ENCODE results near the gene A2ML1. TPM values are rescaled to one million over a fixed set of nuclear protein-coding genes. Genes with fewer than 3 reads are reported as not detected.
A peak's percentile ranks its signal among the peaks of the same experiment; 100 is the strongest.

The A2ML1 gene
- total RNA-seq = 1 to 10 TPM in 1 of 4 donors, under 1 TPM in 1, not detected in 2; 0.11 to 1.2 TPM

DNA sequence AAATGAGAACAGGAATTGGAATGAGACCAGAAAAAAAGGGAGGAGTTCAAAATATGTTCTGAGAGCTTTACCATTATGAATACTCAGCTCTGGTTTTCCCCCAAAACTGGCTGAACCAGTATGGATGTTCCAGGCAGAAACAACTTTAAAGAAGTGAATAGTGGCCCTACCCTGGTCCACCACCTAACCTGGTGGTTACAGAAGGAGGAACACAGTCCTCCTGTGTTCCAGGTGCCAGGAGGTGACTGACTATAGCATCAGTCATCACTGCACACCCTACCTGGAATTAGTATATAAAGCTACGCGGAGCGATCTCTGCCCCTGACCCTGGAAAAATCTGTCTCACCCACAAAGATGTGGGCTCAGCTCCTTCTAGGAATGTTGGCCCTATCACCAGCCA is at the start of gene A2ML1:
Gene A2ML1, plus strand, starts transcription at position 324 of the 400 bp plus-strand sequence. Its CDS starts 31 bp downstream, at position 355.
- H3K9me3 ChIP-seq = no peaks in the 10 kb centered on the region
- H3K36me3 ChIP-seq = no peaks in the 10 kb centered on the region
- DNase-seq (ENCODE audit: extremely low spot score) = no peak
- TF ChIP-seq POLR2A (IDR thresholded peaks at IDR 0.05; ENCODE audit: low read depth) = no peak
- TF ChIP-seq CTCF (IDR thresholded peaks at IDR 0.05) = no peak
- no peak for TF ChIP-seq POLR2AphosphoS5 (IDR thresholded peaks at IDR 0.05)
- no peak for TF ChIP-seq EP300 (IDR thresholded peaks at IDR 0.05)
- H3K27ac ChIP-seq (replicated peaks in 1 of 4) = no peak within 1 kb of the TSS
- H3K4me1 ChIP-seq = peaks cover 0 to 21% (median 6%) of the 10 kb centered on the region in 4 donors
- intact Hi-C loops (cut with DNase I) = loop anchor here (2.0 kb wide), 1 partner anchor 141 kb away; no protein-coding TSS in a partner anchor
- no peaks in the 10 kb centered on the region for H3K27me3 ChIP-seq
- WGBS = 98% methylated on average over 3 of the region's 3 CpGs
- no peak within 1 kb of the TSS for H3K4me3 ChIP-seq

DNA sequence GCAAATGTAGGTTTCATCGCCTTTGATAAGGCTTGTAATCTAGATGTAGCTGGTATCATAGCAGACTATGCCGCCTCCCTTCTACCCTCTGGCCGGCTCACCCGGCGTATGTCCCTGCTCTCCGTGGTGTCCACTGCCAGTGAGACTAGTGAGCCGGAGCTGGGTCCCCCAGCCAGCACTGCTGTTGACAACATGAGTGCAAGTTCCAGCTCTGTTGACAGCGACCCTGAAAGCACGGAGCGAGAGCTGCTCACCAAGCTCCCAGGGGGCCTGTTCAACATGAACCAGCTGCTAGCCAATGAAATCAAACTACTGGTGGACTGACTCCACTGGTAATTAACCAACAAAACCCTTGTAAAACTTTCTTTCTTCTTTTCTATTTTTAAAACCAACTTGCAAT is 49.0 kb upstream of the A2ML1 start:
- intact Hi-C loops (cut with DNase I) = no loop called here
- Histone ChIP-seq H3K4me3 (no peak overlapping the region), H3K9me3 (no peaks in the 10 kb centered on the region), H3K27ac (replicated peaks in 1 of 4) (no peak overlapping the region), H3K4me1 (peaks cover 0 to under 1% (median 0%) of the 10 kb centered on the region in 4 donors), H3K36me3 (peaks cover 0 to 37% (median 6%) of the 10 kb centered on the region in 4 donors), H3K27me3 (no peaks in the 10 kb centered on the region)
- WGBS = 90% methylated on average over 10 of the region's 10 CpGs
- no peak for TF ChIP-seq POLR2AphosphoS5 (IDR thresholded peaks at IDR 0.05)
- TF ChIP-seq CTCF (IDR thresholded peaks at IDR 0.05) = no peak
- TF ChIP-seq EP300 (IDR thresholded peaks at IDR 0.05) = no peak
- no peak for TF ChIP-seq POLR2A (IDR thresholded peaks at IDR 0.05; ENCODE audit: low read depth)
- no peak for DNase-seq (ENCODE audit: extremely low spot score)

DNA sequence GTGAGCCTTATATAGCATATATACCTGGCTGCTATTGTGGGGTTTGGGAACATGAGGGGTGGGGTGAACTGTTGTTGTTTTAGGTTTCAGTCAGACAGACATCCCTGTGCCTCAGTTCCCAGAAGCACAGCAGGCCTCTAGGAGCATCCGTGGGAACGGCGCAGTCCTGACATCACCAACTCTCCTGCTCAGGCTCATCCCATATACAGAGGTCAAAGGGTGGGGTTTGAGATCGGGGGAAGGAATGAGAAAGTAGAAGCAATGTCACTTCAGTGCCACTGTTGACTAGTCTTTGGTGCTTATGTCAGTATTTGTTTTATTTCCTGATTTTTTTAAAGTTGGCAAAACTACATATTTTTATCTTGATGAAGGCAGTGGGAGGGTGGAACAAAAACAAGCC is 43.1 kb upstream of the A2ML1 start:
- intact Hi-C loops (cut with DNase I) = no loop called here
- peaks cover 0 to 39% (median 11%) of the 10 kb centered on the region in 4 donors for H3K36me3 ChIP-seq
- WGBS = 88% methylated on average over 4 of the region's 4 CpGs
- H3K4me3 ChIP-seq = no peak overlapping the region
- no peak overlapping the region for H3K27ac ChIP-seq (replicated peaks in 1 of 4)
- TF ChIP-seq CTCF (IDR thresholded peaks at IDR 0.05) (no peak), POLR2AphosphoS5 (IDR thresholded peaks at IDR 0.05) (no peak), POLR2A (IDR thresholded peaks at IDR 0.05; ENCODE audit: low read depth) (no peak), EP300 (IDR thresholded peaks at IDR 0.05) (no peak)
- no peaks in the 10 kb centered on the region for H3K9me3 ChIP-seq
- no peak for DNase-seq (ENCODE audit: extremely low spot score)
- H3K4me1 ChIP-seq = peaks cover 3 to 17% (median 7%) of the 10 kb centered on the region in 4 donors
- no peaks in the 10 kb centered on the region for H3K27me3 ChIP-seq

DNA sequence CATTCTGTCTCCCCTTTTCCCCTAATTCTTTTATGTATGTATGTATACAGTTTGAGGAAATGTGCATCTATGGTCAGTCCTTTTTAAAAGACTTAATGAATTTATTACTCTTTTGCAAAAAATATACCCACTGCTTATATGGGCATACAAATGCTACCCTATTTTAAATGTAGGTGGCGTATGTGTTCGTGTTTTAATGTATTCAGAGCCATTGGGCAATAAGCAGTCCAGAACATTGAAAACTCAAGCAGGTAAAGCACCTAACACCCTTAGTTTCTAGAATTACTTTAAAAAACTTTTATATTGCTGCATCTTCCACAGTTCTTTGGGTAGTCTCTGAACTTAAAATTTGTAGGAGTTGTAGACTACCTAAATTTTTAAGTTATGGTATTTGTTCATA is 42.6 kb upstream of the A2ML1 start:
- Histone ChIP-seq H3K4me1 (peaks cover 3 to 17% (median 7%) of the 10 kb centered on the region in 4 donors), H3K4me3 (no peak overlapping the region), H3K36me3 (peaks cover 0 to 40% (median 11%) of the 10 kb centered on the region in 4 donors), H3K27me3 (no peaks in the 10 kb centered on the region), H3K9me3 (no peaks in the 10 kb centered on the region), H3K27ac (replicated peaks in 1 of 4) (no peak overlapping the region)
- DNase-seq (ENCODE audit: extremely low spot score) = no peak
- intact Hi-C loops (cut with DNase I) = no loop called here
- TF ChIP-seq CTCF (IDR thresholded peaks at IDR 0.05) = no peak
- no peak for TF ChIP-seq POLR2A (IDR thresholded peaks at IDR 0.05; ENCODE audit: low read depth)
- TF ChIP-seq POLR2AphosphoS5 (IDR thresholded peaks at IDR 0.05) = no peak
- TF ChIP-seq EP300 (IDR thresholded peaks at IDR 0.05) = no peak
- WGBS = 85% methylated on average over 2 of the region's 2 CpGs

- Histone ChIP-seq H3K4me1 (peaks cover 3 to 17% (median 7%) of the 10 kb centered on the region in 4 donors), H3K27me3 (no peaks in the 10 kb centered on the region), H3K27ac (replicated peaks in 1 of 4) (no peak overlapping the region), H3K36me3 (peaks cover 0 to 36% (median 11%) of the 10 kb centered on the region in 4 donors), H3K4me3 (no peak overlapping the region), H3K9me3 (no peaks in the 10 kb centered on the region)
- no peak for DNase-seq (ENCODE audit: extremely low spot score)
- WGBS = 73% methylated on average over 1 of the region's 1 CpG
- intact Hi-C loops (cut with DNase I) = no loop called here
- TF ChIP-seq POLR2A (IDR thresholded peaks at IDR 0.05; ENCODE audit: low read depth) (no peak), CTCF (IDR thresholded peaks at IDR 0.05) (peak in 1 of 3 experiments; percentile 37), POLR2AphosphoS5 (IDR thresholded peaks at IDR 0.05) (no peak)
Measured at GRCh38 chr12:8780389-8780788, 42.0 kb upstream of the A2ML1 start.
